Stimulated activated CD8-positive, alpha-beta memory T cell treated with anti-CD3 and anti-CD28 coated beads, Interleukin-15, amount 100 ng/mL, for 1 hour (primary cell): ENCODE data around the gene MBNL1.
"Not testable (repeated sequence)": the region's sequence is repeated elsewhere in the genome, so short reads cannot be mapped to it uniquely, and the experiment has no call there.

Experiments
- DNase-seq: peaks from one replicate; pipeline ENCODE4 v3.0.0-alpha.2; 2020; ENCODE audit warnings: low read depth

Gene MBNL1

DNA sequence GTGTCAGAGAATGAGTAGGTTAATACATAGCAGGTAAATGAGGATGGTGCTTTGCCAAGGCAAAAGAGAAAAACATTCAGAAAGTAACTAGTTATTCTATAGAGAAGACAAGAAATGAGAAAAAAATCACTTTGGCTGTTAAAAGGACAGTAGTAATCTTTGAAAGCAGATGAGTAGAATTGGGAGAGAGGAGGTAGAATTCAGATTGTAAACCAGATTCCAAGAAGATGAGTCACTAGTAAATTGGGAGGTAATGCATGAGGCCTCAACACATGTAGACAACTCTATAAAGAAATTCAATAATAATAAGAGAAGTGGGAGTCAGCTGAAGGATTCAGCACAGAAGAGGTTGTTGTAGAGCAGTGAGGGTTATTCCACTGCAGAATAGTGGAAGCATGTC is 81.4 kb downstream of the MBNL1 start:
- DNase-seq, result no peak

DNA sequence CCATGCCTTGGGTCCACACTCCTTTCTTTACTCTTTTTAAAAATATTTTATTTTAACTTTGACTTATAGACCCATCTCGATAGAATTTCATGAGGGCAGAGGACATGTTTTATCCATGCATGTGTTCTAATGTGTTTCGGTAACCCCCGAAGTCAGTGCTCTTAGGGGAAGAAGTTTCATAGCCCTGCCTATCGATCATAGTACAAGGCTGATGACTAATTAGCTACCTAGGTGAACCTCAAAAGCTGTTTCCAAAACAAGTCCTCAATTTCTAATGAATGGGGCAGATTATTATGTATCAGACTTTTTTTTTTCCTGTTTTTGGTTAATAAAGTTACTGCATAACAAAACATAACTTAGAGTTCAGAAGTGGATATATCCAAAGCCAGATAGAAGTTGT is 82.0 kb downstream of the MBNL1 start:
- DNase-seq, result no peak

DNA sequence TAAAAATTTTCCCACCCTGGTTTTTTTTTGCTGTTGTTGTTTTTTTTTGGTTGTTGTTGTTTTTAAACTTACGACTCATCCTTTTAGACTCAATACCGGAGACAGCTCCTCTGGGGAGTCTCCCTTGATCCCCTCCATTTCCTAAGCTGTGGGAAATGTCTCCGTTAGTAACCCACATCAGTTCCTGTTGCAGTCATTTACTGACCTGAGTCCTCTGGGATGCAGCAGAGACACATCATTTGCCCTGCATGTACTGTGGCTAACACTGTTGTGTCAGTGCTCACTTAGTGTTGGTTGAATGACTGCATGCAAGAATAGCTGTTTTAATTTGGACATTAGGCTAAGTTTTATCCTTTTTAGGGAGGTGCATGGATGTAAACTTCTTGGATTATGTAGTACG is 83.8 kb downstream of the MBNL1 start:
- DNase-seq, result no peak

- DNase-seq, result no peak
These were observed 84.8 kb downstream of the MBNL1 start for GRCh38 chr3:152353578-152353977.

DNA sequence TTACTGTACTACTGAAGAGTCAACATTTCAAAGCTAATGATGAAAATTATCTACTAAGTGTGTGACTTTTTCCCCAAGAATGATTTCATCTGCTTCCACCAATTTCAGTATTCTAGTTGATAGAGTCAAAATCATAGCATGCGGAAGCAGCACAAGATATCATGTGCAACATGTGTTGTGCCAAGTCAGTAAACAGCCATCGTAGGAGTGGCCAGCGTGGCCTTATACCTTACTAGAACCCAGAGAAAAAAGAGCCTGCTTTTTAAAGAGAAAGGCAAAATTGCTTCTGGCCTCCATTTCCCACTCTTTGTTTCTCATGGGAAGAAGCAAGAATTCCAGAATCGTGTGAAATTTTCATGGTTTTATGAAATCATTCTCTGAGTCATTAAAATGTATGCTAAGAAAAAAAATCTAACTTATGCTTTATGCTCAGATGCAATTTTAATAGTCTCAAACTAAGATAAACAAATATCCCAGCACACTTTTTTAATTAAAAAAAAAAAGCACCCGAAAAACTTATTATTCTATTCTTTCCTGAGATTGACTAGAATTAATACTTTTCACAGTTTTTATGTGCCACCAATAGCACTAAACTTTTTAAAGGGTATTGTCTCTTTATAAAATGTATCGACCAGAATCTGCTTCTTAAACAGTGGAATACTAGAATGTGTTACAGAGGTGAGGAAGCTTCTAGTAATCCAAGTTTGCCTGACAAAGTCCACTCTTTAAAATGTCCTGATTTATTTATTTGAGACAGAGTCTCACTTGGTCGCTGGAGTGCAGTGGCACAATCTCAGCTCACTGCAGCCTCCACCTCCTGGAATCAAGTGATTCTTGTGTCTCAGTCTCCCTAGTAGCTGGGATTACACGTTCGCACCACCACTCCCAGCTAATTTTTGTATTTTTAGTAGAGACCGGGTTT is 87.3 kb downstream of the MBNL1 start:
- no peak for DNase-seq

DNA sequence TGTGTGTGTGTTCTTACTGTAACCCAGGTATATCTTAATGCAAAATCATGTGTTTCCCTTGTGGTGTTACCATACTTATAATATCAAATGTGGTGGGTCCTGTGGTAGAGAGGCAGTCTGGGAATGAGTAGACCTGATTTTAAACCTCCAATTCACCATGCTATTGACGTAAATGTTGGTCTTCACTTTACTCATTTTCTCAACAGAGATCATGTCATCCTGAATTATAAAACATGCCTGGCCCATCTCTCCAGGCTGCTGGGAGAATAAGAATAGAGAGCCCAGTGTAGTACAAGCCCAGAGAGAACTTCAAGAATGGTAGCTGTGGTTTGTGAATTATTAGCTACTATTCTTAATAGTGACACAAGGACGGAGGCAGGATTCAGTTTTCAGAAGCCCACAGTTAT is 88.1 kb downstream of the MBNL1 start:
- no peak for DNase-seq

- DNase-seq, result no peak
These were observed 88.9 kb downstream of the MBNL1 start for GRCh38 chr3:152357587-152357986.

DNA sequence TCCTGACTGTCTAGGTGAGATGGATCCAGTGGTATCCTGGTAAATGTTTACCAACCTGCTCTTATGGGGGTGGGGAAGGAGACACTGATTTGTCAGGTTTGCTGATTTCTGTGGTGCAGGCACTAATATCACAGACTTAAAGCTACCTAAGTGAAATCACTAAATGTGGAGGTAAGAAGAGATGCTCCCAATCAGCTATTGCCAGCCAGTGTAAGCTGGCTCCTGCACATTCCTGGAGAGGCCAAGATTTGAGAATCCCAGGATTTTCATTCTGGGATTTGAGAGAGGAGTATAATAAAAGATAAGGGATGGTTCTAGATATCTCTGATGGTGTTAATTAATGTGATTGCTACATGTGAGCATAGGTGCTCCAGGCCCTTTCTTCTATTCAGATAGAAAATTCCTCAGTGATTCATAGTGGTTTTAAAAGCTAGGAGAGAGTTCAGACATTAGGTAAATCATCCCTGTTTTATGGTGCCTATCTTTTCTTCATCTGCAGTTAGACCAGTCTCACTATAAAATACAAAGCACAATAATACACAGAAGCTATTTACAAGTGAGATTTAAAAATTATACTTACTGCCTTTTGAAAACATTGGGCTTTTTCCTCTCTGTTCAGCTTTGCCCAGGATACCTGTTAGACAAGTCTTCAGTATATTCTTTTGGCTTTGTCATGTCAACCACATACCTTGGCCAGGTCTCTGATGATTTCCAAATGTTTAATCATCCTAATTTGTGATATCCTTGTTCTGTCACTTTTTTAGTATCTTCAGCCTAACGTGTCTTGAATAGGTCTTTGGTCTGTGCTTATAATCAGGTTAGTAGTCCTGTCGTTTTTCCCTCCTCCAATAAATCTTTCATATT is 90.9 kb downstream of the MBNL1 start:
- no peak for DNase-seq

GRCh38 chr3:152360302-152360701 is 91.6 kb downstream of the MBNL1 start:
- no peak for DNase-seq

GRCh38 chr3:152360966-152361365 is 92.2 kb downstream of the MBNL1 start:
- no peak for DNase-seq

DNA sequence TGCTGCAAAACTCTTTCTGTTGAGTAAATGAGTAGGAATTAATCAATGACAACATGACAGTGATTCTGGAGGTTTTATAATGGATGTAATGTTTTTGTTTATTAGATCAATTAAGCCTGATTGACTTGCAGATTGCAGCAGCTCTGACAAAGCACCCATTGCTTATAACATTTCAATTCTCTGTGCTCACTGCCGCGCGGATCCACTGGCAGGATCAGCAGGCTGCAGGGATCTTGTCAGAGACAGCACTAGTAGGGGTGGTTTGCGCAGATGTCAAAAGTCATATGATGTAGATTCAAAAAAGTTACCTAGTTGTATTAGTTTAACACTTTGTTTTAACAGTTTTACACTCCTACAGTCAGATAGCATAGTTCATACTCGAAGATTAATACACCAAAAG is 93.4 kb downstream of the MBNL1 start:
- no peak for DNase-seq

GRCh38 chr3:152364237-152364636 is 95.5 kb downstream of the MBNL1 start:
- no peak for DNase-seq

DNA sequence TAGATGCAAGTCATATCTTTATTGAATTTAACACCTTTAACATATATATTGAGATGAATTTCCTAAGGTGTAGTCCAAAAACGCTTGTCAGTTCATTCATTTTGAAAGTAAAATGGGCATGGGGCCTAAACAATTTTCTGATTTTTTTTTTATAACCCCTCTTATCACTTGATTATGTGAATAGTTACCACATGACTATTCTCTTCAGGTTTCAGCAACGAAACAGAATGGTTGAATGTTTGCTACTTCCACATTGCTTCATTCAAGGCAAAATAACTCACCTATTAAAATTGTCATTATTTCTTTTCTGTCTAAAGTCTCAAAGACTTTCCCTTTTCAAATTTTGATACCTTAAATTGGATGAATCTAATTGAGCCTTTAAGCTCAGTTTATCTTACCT is 96.4 kb downstream of the MBNL1 start:
- DNase-seq, result no peak

- no peak for DNase-seq
These were observed 97.3 kb downstream of the MBNL1 start for GRCh38 chr3:152365766-152366593.

GRCh38 chr3:152367192-152367591 is 98.5 kb downstream of the MBNL1 start:
- DNase-seq, result not testable (repeated sequence)

DNA sequence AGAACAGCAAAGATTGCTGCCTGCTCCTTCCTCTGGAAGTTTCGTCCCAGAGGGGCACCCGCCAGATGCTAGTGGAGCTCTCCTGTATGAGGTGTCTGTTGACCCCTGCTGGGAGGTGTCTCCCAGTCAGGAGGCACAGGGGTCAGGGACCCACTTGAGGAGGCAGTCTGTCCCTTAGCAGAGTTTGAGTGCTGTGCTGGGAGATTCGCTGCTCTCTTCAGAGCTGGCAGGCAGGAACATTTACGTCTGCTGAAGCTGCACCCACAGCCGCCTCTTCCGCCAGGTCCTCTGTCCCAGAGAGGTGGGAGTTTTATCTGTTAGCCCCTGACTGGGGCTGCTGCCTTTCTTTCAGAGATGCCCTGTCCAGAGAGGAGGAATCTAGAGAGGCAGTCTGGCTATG is 103.9 kb downstream of the MBNL1 start:
- not testable (repeated sequence) for DNase-seq

- no peak for DNase-seq
These were observed 104.7 kb downstream of the MBNL1 start for GRCh38 chr3:152373379-152373778.

DNA sequence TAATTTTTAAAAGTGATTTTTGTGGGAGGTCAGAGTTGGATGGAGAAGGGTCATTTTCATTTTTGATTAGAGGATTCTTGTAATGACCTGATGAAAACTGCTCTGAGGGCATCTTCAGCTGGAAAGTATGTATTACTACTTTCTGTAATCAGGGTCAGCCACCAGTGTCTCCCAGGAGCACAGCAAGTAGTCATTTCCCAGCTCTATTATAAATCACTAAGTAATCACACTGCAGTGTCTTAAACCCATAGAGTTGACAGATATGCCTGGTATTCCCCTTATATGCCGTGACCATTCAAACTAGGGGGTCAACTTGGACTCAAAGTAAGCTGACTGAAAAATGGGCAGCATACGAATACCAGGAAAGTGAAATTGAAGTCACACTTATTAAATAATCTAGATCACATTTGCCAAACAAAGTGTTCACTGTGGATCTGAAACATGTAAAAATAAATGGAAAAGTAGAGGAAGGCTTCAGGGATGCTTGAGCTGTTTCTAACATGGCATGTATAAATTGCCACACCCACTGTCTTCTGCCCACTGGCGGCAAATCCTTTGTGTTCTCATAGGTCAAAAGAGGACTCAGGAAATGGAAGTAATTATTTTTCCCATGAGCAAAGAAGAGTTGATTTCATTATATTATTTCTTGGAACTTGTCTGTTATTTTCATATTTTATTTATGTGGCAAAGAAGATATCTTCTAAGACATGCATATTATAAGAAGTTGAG is 105.7 kb downstream of the MBNL1 start:
- no peak for DNase-seq

DNA sequence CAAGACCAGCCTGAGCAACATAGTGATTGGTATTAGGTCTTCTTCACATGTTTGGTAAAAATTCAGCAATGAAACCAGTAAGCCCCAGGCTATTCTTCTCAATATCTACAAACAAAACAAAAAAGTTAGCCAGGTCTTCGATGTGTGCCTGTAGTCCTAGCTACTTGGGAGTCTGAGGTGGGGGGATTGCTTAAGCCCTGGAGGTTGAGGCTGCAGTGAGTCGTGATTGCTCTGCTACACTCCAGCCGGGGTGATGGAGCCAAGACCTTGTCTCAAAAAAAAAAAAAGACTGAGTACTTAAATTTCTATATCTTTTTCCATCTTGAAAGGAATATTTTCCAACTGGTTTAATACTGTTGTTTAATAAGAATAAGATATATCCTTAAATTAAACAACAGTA is 106.8 kb downstream of the MBNL1 start:
- DNase-seq, result no peak

GRCh38 chr3:152376351-152377183 is 107.8 kb downstream of the MBNL1 start:
- DNase-seq, result no peak

DNA sequence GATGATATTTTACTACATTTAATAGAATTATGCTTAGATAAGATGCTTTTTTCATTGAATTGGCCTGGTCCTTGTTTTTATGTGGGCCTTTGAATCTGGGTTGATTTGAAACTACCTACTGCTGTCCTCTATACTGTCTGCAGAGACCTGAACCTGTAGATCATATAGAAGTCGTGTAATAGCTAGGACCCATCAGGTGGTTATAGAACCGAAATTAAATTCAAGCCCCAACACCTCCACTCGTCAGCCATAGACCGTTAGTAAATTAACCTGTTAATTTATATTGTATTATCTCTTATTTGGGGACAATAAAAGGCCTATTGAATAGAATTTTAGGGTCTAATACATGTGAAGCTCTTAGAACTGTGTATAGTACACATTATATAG is 108.4 kb downstream of the MBNL1 start:
- DNase-seq, result no peak
